NCI-H1417 treated with DMSO at 0.1 percent for 48 hours (cell line): ENCODE results near the gene CLIP1.
"Not testable (repeated sequence)": the region's sequence is repeated elsewhere in the genome, so short reads cannot be mapped to it uniquely, and the experiment has no call there.

ENCODE experiments used
- DNase-seq: peaks from one replicate; lab custom pipeline; 2025; lab: John Stamatoyannopoulos, UW

Gene CLIP1

DNA sequence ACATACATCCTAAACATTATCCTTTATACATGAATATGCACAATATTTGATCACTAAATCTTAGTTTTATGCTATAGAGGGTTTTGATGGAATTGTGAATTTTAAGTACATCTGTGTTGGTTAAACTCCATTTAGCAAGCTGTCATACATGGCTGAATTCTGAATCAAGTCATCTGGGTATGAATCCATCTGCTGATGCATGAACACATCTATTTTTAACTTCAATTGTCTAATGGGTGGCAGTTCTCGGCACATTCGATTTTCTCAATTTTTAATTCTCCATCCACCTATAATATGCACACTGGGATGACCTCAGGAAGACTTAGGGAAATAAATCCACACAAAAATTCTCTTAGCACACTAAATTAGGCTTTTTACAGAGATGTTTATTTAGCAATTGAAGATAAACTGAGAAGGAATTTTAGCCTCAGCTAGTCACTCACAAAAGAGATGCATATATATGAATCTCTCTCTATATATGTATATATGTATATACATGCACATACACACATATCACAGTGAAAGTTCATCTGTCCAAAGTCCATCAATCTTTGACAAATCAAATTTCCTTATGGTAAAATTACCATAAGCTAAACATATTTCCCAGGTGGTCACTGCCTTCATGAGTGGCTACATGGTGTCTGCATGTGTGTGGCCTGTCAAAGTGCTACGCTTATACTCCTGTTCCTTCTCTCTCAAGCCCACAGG is 111.7 kb downstream of the CLIP1 start:
- no peak for DNase-seq

DNA sequence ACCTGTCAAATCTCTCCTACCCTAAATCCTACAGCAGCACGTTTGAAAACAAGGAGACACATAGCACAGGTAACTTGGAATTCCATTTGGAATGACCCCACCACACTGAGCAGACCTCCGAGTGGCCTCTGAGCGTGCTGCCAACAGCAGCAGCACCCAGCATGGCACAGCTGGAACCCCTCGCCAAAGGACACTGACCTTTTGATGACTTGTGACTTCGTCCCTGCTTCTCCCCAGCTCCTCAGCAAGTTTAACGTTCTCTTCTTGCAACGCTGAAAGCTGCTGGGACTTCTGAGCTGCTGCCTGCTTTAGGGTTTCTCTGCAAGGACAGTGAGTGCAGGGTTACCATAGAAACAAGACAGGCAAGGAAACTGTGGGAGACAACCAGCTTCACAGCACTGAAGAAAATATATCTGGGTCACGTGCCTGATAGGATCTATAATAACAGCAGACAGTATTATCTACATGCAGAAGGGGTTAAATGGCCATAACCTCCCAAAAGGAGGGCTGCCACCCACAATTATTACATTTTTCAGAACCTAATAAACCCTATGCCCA is 112.8 kb downstream of the CLIP1 start:
- DNase-seq: no peak

DNA sequence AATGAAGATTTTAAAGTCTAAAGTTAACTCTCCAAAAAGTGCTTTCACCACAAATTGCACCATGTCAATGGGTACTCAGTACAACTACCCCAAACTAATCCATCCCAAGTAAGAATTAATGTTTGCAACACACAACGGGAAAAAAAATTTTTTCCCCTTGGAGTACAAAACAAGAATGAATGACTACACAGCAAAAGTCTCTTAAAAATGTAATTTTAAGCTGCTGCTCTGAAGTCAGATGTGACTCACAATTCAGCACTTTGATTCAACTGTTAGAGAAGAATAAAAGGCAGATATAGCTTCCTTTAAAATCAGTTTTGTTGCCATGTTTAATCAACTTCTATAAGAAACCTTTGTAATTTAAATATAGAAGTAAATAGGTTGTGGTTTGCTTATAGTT is 113.7 kb downstream of the CLIP1 start:
- DNase-seq: no peak

DNA sequence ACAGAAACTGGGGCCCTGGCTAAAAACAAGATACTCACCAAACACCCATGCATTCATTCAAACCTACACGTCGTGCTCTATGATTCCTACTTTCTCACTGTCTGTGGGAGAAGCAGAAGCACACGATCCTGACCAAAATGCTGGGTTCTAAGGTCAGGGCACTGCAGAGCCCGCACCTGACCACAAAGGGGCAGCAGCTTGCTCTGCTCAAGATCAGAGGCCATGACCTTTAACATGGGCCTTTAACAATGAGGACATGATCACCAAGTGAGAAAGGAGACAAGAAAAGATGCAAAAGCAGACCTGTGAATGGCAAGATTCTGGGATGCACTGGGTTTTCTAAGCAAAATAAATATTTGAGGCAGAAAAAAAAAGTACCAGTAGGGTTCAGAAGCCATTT is 116.1 kb downstream of the CLIP1 start:
- DNase-seq: no peak

DNA sequence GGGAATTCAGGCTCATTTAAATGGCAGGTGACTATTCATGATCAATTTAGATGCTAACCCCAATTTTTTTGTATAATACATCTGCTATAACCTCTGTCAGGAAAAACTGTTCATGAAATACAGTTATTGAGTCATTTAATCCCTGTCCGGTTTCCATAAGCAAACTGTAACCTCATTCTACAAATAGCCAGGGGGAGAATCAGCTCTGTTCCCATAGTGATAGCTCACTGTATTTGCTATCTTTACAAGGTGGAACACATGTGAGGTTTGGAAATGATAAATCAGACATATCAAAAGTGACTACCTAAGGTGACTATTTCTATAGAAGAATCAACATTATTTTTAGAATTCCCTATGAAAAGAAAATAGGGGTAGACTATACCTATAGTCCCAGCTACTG is 117.5 kb downstream of the CLIP1 start:
- peak; percentile 38 for DNase-seq

DNA sequence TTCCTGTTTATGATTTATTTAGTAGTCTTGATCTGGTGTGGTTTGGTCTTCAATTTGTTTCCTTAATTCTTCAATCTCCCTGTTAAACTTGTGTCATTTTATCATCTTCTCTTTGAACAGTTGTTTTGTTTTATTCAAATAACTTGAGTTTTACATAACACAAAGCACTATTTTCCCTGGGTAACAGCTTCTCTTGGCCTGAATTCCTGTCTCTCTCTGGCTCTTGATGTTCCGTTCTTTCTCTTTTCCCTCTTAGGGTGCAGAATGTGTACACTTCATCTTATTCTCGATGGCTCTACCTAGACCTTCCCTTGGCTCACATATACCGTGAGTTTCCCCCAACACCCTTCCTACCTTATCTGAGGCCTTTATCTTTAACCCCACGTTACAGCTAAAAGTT is 119.4 kb downstream of the CLIP1 start:
- no peak for DNase-seq

DNA sequence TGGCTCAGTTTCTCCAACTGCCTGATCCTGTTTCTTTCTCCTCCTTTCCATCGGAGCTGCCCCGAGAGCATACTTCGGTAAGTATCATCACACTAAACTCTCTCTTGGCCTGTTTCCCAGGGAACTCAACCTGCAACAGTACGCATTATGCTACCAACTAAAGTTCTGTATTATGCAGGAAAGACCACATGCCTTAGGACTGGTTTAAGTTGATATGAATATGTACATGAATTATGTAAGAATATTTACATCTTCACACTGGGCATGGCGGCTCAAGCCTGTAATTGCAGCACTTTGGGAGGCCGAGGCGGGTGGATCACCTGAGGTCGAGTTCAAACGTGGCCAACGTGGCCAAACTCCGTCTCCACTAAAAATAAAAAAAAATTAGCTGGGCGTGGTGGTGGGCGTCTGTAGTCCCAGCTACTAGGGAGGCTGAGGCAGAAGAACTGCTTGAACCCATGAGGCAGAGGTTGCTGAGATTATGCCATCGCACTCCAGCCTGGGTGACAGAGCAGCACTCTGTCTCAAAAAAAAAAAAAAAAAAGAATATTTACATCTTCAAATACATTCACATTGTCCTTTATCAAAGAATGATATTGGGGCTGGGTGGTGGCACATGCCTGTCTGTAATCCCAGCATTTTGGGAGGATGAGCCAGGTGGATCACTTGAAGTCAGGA is 124.3 kb downstream of the CLIP1 start:
- no peak for DNase-seq

DNA sequence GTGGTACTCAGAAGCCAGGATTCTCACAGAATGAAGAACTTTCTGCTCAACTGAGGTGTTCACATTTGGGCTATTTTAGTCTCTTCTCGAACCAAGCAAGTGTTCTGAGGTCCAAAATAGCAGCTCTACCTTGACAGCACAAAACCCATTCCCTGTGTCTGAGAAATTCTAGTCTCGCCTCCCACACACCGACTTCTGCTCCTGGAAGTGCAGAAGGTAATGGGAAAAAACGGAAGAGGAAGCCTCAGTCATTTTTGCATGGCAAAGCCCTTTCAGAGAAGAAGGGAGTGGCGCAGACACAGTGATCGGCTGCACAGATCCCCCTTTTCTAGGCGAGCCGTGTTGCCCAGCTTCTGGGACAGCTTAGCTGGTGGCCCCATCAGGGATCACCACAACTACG is 125.0 kb downstream of the CLIP1 start:
- DNase-seq: no peak

DNA sequence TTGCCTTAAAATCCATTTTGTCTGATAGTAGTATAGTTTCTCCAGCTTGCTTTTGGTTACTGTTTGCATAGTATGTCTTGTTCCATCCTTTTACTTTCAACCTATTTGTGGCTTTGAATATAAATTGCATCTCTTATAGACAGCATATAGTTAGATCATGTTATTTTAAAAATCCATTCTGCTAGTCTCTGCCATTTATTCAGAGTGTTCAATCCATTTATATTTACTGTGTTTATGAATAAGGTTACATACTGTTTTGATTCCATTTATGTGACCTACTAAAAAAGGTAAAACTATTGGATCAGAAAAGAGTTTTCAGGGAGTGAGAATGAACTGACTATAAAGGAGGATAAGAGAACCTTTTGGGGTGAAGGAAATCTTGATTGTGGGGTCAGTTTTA is 126.6 kb downstream of the CLIP1 start:
- no peak for DNase-seq

DNA sequence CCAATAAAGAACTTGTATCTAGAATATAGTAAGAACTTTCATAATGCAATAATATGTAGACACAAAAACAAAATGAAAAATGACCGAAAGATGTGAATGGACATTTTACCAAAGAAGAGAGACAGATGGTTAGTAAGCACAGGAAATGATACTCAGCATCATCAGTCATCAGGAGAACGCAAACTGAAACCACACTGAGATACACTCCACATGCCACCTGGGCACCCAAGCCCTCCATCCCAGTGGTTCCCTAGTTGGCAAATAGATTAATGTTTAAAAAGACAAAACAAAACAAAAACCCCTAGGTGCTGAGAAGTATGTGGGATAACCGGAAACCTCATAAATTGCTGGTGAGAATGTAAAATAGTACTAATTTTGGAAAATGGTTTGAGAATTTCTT is 129.4 kb downstream of the CLIP1 start:
- DNase-seq: no peak

DNA sequence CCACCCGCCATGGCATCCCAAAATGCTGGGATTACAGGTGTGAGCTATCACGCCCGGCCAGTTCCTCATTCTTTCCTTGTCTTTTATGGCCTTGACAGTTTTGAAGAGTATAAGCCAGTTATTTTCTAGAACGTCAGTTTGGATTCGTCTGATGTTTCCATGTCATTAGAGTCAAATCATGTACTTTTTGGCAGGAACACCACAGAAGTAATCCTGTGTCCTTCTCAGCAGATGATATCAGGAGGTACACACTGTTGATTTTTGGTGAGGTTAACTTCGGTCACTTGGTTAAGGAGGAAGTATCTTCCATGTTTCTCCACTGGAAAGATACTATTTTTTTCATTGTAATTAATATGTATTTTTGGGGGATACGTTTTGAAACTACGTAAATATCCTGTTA is 131.0 kb downstream of the CLIP1 start:
- DNase-seq: no peak

DNA sequence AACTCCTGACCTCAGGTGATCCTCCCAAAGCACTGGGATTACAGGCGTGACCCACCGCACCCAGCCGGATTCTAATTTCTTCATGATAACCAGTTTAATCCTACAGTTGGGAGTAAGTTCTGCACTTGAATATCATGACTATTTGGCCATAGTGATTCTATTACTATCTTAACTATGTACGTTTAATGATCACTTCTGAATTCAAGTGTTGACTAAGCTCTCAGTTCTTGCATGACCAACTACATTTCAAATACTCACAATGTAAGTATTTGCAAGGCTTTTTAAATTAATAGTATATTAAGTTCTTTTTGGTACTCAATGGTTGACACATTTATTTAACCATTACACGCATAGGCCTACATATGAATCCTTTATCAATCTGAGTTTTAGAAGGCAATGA is 138.8 kb downstream of the CLIP1 start:
- DNase-seq: no peak

DNA sequence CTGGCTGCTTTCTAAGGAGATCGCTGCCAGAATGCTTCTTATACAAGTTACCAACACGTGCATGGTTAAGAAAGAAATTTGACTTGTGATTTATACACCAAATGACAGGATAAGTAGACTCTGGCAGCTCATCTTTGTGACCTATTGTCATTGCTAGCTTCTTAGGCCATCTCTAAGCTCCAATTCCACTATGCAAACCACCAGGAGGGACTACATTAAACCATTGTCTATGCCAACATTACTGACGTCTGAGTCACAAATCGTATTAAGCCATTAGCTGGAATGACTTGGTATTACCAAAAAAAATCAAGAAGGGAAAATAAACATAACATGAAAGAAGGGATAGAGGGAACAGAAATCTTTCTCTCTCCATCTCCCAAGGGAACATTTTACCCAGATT is 140.4 kb downstream of the CLIP1 start:
- DNase-seq: no peak

DNA sequence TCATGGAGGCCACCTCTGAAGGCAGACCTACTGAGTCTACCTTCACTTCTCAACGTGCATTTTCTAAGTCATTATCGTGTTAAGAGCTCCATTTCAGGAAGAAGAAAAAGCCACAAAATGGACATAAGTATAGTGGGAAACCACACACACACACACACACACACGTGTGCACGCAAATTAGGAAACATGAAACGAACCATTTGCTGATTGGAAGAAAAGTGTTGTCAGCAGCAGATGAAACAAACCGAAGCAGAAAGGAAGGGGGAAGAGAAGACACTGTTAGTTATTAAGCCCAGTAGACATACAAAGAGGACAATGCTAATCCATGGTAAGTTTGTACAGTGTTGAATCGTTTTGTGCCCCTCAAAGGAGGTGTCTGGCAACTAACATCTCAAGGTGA is 146.2 kb downstream of the CLIP1 start:
- DNase-seq: no peak

DNA sequence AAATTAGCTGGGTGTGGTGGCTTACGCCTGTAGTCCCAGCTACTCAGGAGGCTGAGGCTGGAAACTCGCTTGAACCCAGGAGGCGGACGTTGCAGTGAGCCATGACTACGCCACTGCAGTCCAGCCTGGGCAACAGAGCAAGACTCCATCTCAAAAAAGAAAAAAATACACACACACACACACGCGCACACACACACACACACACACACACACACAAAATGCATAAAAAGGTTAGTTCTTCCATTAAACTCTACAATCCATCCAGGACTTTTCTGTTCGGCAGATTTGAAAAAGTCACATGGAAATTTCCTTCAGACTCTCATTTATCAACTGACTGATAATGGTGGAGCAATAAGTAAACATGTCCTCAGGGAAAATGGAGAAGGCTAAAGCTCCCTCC is 147.0 kb downstream of the CLIP1 start:
- DNase-seq: no peak

DNA sequence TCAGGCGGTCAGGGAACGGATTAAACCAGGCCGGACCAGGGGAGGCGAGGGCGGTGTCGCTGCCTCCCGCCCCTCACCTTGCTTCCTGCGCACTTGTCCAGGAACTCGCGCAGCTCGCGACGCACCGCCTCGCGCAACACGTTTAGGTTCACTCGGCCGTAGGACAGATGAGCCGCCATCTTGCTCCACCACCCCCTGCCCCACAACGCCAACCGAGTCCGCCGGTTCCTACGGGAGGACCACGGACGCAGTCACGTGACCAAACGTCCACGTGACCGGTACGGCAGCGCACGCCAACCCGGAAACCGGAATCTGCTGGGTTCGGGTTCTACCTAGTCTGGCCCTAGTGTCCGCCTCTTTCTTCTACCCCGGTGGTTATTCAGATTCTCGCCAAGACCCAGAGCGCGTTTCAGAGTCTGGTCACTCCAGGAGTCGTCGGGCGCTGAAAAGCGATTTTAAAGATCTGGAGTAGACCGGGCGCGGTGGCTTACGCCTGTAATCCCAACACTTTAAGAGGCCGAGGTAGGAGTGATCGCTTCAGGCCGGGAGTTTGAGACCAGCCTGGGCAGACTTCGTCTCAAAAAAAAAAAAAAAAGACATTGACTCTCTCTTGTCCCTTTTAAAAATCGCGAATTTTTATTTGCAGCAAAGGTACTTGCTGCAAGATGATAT is 156.1 kb downstream of the CLIP1 start, which contains the start of gene VPS33A:
TSS of gene VPS33A (minus strand) at position 265 of the 672 bp plus-strand sequence. CDS start at position 179, 86 bp downstream.
- DNase-seq: peak; percentile 78

DNA sequence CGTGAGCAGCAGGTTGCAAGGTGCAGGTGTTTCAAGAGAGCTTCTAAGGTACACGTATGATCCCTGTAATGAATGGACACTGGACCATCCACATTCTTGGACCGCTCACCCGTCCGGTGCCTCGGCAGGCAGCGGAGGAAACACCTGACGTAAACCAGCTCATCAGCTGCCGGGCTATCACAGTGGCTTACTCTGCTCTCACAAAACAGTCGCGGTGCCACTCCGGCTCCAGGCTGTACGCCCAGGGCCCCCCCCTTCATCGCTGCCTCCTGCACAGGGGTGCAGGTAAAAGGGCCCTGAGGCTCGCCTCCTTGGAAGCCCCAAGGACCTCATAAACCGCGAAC is 156.6 kb downstream of the CLIP1 start:
- peak; percentile 59 for DNase-seq

DNA sequence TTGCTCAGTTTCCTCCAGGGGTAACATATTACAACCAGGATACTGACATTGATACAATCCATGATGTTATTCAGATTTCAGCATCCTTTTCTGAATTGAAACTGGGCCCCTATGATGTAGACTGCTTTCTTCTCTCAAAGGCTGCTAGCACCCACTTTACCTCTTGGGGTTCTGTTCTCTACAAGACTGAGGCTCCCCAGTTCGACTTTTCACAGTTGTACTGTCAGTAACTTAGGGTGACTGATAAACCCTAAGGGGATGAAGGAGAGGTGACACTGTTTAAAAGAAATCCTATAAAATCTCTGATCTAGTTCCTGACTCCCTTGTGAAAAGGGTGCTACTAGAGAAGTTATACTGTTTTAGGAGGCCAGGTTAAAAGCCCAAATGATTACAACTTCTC is 157.0 kb downstream of the CLIP1 start:
- DNase-seq: no peak

DNA sequence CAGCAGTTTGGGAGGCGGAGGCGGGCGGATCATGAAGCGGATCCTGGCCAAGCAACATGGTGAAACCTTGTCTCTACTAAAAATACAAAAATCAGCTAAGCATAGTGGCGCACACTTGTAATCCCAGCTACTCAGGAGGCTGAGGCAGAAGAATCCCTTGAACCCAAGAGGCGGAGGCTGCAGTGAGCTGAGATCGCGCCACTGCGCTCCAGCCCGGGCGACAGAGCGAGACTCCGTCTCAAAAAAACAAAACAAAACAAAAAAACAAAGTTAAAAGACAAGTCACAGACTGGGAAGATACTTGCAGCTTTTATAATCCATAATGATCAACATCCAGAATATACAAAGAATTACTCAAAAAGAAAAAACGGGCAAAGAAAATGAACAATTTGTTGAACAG is 161.7 kb downstream of the CLIP1 start:
- not testable (repeated sequence) for DNase-seq

DNA sequence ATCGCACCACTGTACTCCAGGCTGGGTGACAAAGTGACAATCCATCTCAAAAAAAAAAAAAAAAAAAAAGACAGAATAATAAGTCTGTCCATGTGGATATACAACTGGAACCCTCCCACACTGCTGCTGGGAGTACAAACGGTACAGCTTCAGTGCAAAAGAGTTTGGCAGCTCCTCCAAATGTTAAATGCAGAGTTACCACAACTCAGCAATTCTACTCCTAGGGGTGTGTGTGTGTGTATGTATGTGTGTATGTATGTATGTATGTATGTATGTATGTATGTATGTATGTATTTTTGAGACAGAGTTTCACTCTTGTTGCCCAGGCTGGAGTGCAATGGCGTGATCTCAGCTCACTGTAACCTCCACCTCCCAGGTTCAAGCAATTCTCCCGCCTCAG is 163.5 kb downstream of the CLIP1 start:
- DNase-seq: not testable (repeated sequence)

DNA sequence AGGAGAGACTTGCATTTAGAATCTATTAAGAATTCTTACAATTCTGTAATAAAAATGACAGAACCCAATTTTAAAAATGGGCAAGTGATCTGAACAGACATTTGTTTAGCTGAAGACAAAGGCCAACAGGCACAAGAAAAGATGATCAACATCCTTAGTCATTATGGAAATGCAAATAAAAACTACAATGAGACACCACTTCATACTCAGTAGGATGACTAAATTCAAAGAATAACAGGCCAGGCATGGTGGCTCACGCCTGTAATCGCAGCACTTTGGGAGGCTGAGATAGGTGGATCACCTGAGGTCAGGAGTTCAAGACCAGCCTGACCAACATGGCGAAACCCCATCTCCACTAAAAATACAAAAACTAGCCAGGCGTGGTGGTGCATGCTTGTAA is 164.0 kb downstream of the CLIP1 start:
- not testable (repeated sequence) for DNase-seq

DNA sequence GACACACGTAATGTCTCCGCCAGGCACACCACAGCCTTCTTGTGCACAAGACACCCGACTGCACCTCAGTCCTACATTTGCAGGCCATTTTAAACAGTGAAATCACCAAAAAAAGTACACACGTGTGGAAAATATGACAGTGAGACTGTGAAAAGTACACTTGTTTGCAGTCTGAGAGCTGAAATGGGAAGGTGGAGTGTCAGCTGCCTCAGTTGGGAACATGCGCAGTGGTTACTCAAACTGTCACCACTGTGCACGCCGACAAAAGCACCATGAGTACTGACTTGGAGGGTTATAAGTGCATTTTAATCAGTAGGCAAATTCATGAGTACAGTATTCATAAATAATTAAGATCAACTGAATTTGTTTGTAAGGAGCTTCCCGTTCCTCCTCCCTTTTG is 171.9 kb downstream of the CLIP1 start:
- no peak for DNase-seq

DNA sequence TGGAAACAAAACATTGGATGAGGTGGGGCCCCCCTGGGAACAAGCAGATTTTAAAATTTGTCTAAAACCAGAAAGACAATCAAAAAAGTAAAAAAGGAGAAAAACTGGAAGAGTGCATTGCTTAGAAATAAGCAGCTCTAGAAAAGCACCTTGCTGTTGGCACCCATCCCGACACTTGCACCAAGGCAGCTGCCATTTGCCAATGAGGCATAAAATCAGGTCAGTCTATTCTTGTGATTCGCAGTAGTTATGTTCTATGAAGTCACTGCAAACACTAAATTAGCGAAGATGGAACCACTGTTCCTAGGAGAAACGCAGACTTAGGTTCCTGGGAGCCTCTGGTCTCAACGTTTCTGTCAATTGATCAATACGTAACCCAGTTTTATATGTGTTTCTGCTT is 172.4 kb downstream of the CLIP1 start:
- no peak for DNase-seq
